HCT116 (cell line): Measurements from ENCODE around the gene CHST14. TPM values are rescaled to one million over a fixed set of nuclear protein-coding genes. Genes with fewer than 3 reads are reported as not detected.

Experiments
- ATAC-seq: fragments of 200-7000 bp; cut with Tn5 transposase; 2 replicates; pipeline ENCODE4 v1.9.1; 2020; ENCODE audit warnings: mild to moderate bottlenecking, moderate library complexity
- BruUV-seq: library from RNA; stranded (reverse); fragments of 400-500 nt; replicated peaks from 2 replicates; lab custom pipeline; 2021; lab: Mats Ljungman, UMichigan
- CTCF ChIA-PET: fragments of 300-600 bp; sonication (Branson Sonifier 250); formaldehyde crosslinking; loops from one replicate; lab custom pipeline; 2021; ENCODE audit warnings: antibody characterized with exemption; lab: Charles Lee
- POLR2A ChIA-PET: fragments of 300-600, 350-600 bp; sonication (Branson Sonifier 250); formaldehyde crosslinking; loops from one replicate; lab custom pipeline; 2021; ENCODE audit warnings: antibody characterized with exemption; lab: Charles Lee
- RAD21 ChIA-PET, 2 experiments: fragments of 300-600 bp; sonication (Branson Sonifier 250); formaldehyde crosslinking; loops; one replicate each; lab custom pipeline; 2023; ENCODE audit warnings: low total read pairs in 2 of 2; ENCODE audit not compliant: uncharacterized antibody in 2 of 2, unreplicated experiment in 2 of 2, low non-redundant PET in 1 of 2; lab: Charles Lee
- DNase-seq: peaks from one replicate; pipeline ENCODE4 v3.0.0-alpha.2; 2010; ENCODE audit warnings: low read depth, low spot score
- H2AFZ ChIP-seq: fragments of 200-600 bp; shearing (Covaris generic), sonication (generic); 2 replicates; pipeline ENCODE4 v1.6.1; 2017; ENCODE audit warnings: low read depth, mixed run types, mixed read lengths, antibody characterized with exemption, low read length; ENCODE audit not compliant: poor library complexity, severe bottlenecking
- H3K27ac ChIP-seq: 2 replicates; pipeline ENCODE4 v1.5.1; 2012; ENCODE audit warnings: low read depth, low read length
- H3K27me3 ChIP-seq: fragments of 200-600 bp; sonication (generic); 2 replicates; pipeline ENCODE4 v1.6.1; 2016; ENCODE audit warnings: mixed run types, low read length, mixed read lengths; ENCODE audit not compliant: insufficient read depth
- H3K36me3 ChIP-seq, 2 experiments: fragments of 200-500 bp in 1 of 2; fragments of 200-600 bp in 1 of 2; sonication (Bioruptor generic) in 1 of 2; sonication (generic) in 1 of 2; 2 replicates each; pipeline versions ENCODE4 v1.5.1 to v1.6.1; 2014 to 2016; ENCODE audit warnings: low read length in 2 of 2, inconsistent platforms in 1 of 2, mixed read lengths in 1 of 2, mixed run types in 1 of 2; ENCODE audit not compliant: insufficient read depth in 2 of 2, control insufficient read depth in 1 of 2
- H3K4me1 ChIP-seq, 2 experiments: fragments of 200-600 bp in 1 of 2; sonication (generic) in 1 of 2; 2 replicates each; pipeline versions ENCODE4 v1.5.1 to v1.6.1; 2012 to 2017; ENCODE audit warnings: low read length in 2 of 2, inconsistent platforms in 1 of 2, mild to moderate bottlenecking in 1 of 2, mixed read lengths in 1 of 2, mixed run types in 1 of 2, moderate library complexity in 1 of 2; ENCODE audit not compliant: insufficient read depth in 2 of 2, control insufficient read depth in 1 of 2
- H3K4me2 ChIP-seq: fragments of 200-600 bp; sonication (generic); 2 replicates; pipeline ENCODE4 v1.6.1; 2017; ENCODE audit warnings: mixed run types, low read length, mixed read lengths
- H3K4me3 ChIP-seq, 2 experiments: fragments of 200-600 bp in 1 of 2; sonication (generic) in 1 of 2; replicated peaks in 1 of 2; 2 replicates each; pipeline ENCODE4 v1.5.1; 2011 to 2016; ENCODE audit warnings: low read length in 2 of 2, control low read depth in 1 of 2, low read depth in 1 of 2, mild to moderate bottlenecking in 1 of 2, mixed read lengths in 1 of 2, mixed run types in 1 of 2
- H3K79me2 ChIP-seq: fragments of 200-600 bp; sonication (generic); 2 replicates; pipeline ENCODE4 v1.6.1; 2017; ENCODE audit warnings: mild to moderate bottlenecking, mixed run types, low read length, moderate library complexity, mixed read lengths; ENCODE audit not compliant: insufficient read depth
- H3K9ac ChIP-seq: fragments of 200-600 bp; sonication (generic); 2 replicates; pipeline ENCODE4 v1.6.1; 2016; ENCODE audit warnings: low read length, mixed read lengths
- H3K9me2 ChIP-seq: fragments of 200-600 bp; sonication (generic), shearing (Covaris generic); 2 replicates; pipeline ENCODE4 v1.6.1; 2017; ENCODE audit warnings: mixed run types, mild to moderate bottlenecking, moderate library complexity; ENCODE audit not compliant: insufficient read depth
- H3K9me3 ChIP-seq, 2 experiments: fragments of 200-500 bp in 1 of 2; fragments of 200-600 bp in 1 of 2; sonication (Bioruptor generic) in 1 of 2; sonication (generic) in 1 of 2; 2 replicates each; pipeline ENCODE4 v1.6.1; 2014 to 2017; ENCODE audit warnings: low read length in 2 of 2, mixed read lengths in 2 of 2, inconsistent platforms in 1 of 2, low read depth in 1 of 2, mild to moderate bottlenecking in 1 of 2, mixed run types in 1 of 2, moderate library complexity in 1 of 2; ENCODE audit not compliant: control insufficient read depth in 1 of 2, insufficient read depth in 1 of 2
- H4K20me1 ChIP-seq: fragments of 200-600 bp; sonication (generic), shearing (Covaris generic); 2 replicates; pipeline ENCODE4 v1.6.1; 2017; ENCODE audit warnings: mixed run types, mild to moderate bottlenecking, moderate library complexity; ENCODE audit not compliant: insufficient read depth
- ATF3 ChIP-seq: IDR thresholded peaks from 2 replicates; pipeline ENCODE4 v1.6.1; 2012
- CBX3 ChIP-seq: IDR thresholded peaks from 2 replicates; pipeline ENCODE4 v1.6.1; 2012; ENCODE audit warnings: low read depth
- CEBPB ChIP-seq: IDR thresholded peaks from 2 replicates; pipeline ENCODE4 v1.6.1; 2012; ENCODE audit warnings: low read depth
- EGR1 ChIP-seq: IDR thresholded peaks from 2 replicates; pipeline ENCODE4 v1.6.1; 2012; ENCODE audit warnings: low read depth
- EZH2phosphoT487 ChIP-seq: fragments of 200-600 bp; IDR thresholded peaks from 2 replicates; pipeline ENCODE4 v1.6.1; 2018; ENCODE audit warnings: antibody characterized with exemption, borderline replicate concordance
- FOSL1 ChIP-seq: IDR thresholded peaks from 2 replicates; pipeline ENCODE4 v1.6.1; 2012; ENCODE audit warnings: low read depth
- JUND ChIP-seq: IDR thresholded peaks from 2 replicates; pipeline ENCODE4 v1.6.1; 2012
- MAX ChIP-seq: IDR thresholded peaks from 2 replicates; pipeline ENCODE4 v1.6.1; 2012
- POLR2A ChIP-seq: IDR thresholded peaks from 2 replicates; pipeline ENCODE4 v1.7.0; 2011; ENCODE audit warnings: borderline replicate concordance; ENCODE audit not compliant: insufficient read depth, insufficient read length; ENCODE audit errors: extremely low read depth
- RAD21 ChIP-seq: IDR thresholded peaks from 2 replicates; pipeline ENCODE4 v1.6.1; 2012; ENCODE audit warnings: low read depth, mild to moderate bottlenecking
- SIN3A ChIP-seq: IDR thresholded peaks from 2 replicates; pipeline ENCODE4 v1.6.1; 2012; ENCODE audit warnings: low read depth
- SP1 ChIP-seq: IDR thresholded peaks from 2 replicates; pipeline ENCODE4 v1.6.1; 2012; ENCODE audit warnings: low read depth
- TCF7L2 ChIP-seq: IDR thresholded peaks from 2 replicates; pipeline ENCODE4 v1.7.0; 2011; ENCODE audit warnings: borderline replicate concordance, inconsistent platforms; ENCODE audit not compliant: insufficient read depth, insufficient read length; ENCODE audit errors: extremely low read depth
- ZFX ChIP-seq: fragments of 450-650 bp; IDR thresholded peaks from 2 replicates; pipeline ENCODE4 v1.6.1; 2017
- ZNF274 ChIP-seq: fragments of 200-500 bp; sonication (Bioruptor generic); IDR thresholded peaks from 2 replicates; pipeline ENCODE4 v1.6.1; 2014; ENCODE audit warnings: mild to moderate bottlenecking, low read depth, low read length, inconsistent platforms
- intact Hi-C: fragments of 100-400 bp; cut with micrococcal nuclease; formaldehyde crosslinking; loops from 2 replicates; pipeline ENCODE4 v1.10.0; 2022
- total RNA-seq: library from RNA; stranded (reverse); gene quantifications from one replicate; pipeline ENCODE4 v1.2.1, GENCODE V29; 2021; ENCODE audit not compliant: unreplicated experiment
- TF ChIP-seq, protein P1 (sequence below): IDR thresholded peaks from 2 replicates; pipeline ENCODE4 v1.6.1; 2012; ENCODE audit warnings: low read depth

Gene CHST14
- total RNA-seq, 1 experiment from 2014 or later, result 12.7 TPM

DNA sequence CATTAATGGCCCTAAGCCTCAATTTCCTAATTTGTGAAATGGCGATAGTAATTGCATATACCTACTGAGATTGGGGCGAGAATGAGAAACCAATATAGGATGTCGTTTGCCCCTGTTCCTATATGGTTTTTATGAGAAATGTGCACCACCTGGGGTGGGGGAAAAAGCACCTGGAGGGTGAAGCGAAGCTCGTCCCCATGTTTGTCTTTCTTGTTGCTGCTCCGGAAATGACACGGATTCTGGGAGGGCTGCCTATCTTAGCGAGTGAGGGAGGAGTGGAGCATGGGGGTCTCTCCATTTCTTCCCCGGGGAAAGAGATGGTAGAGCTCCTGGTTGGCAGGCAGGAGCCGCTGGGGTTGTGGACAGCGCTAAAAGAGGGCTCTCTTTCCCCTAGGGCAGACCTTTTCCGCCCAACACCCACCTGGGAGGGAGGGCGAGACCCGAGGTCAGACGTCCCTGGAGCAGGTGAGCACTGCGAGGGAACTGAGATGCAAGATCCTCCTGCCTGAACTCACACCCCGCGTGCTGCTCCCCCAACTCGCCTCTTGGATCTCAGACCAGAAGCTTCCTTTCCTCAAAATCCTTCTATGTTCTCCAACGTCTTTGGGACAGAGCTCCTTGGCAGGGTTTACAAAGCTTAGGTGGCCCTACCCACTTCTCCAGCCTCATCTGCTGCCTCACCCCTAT, 35.6 kb upstream of the CHST14 start (continued):
- TF ChIP-seq CEBPB (no peak), EGR1 (no peak), FOSL1 (no peak)
- TF ChIP-seq, protein P1, sequence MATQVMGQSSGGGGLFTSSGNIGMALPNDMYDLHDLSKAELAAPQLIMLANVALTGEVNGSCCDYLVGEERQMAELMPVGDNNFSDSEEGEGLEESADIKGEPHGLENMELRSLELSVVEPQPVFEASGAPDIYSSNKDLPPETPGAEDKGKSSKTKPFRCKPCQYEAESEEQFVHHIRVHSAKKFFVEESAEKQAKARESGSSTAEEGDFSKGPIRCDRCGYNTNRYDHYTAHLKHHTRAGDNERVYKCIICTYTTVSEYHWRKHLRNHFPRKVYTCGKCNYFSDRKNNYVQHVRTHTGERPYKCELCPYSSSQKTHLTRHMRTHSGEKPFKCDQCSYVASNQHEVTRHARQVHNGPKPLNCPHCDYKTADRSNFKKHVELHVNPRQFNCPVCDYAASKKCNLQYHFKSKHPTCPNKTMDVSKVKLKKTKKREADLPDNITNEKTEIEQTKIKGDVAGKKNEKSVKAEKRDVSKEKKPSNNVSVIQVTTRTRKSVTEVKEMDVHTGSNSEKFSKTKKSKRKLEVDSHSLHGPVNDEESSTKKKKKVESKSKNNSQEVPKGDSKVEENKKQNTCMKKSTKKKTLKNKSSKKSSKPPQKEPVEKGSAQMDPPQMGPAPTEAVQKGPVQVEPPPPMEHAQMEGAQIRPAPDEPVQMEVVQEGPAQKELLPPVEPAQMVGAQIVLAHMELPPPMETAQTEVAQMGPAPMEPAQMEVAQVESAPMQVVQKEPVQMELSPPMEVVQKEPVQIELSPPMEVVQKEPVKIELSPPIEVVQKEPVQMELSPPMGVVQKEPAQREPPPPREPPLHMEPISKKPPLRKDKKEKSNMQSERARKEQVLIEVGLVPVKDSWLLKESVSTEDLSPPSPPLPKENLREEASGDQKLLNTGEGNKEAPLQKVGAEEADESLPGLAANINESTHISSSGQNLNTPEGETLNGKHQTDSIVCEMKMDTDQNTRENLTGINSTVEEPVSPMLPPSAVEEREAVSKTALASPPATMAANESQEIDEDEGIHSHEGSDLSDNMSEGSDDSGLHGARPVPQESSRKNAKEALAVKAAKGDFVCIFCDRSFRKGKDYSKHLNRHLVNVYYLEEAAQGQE, result no peak

GRCh38 chr15:40435710-40436089, 35.1 kb upstream of the CHST14 start:
- BruUV-seq, result no TSS peak
- Histone ChIP-seq H3K4me2 (no peak overlapping the region), H2AFZ (no peak overlapping the region), H3K4me1 (peaks cover 7 to 17% of the 10 kb centered on the region in 2 experiments; a peak in 3 of 4 replicates), H3K27me3 (no peaks in the 10 kb centered on the region), H3K27ac (no peak overlapping the region), H3K4me3 (no peak overlapping the region), H3K79me2 (no peaks in the 10 kb centered on the region), H3K9me3 (no peaks in the 10 kb centered on the region), H3K9me2 (no peaks in the 10 kb centered on the region), H4K20me1 (no peaks in the 10 kb centered on the region), H3K9ac (no peak overlapping the region), H3K36me3 (no peaks in the 10 kb centered on the region)
- no peak for TF ChIP-seq RAD21
- no peak for TF ChIP-seq POLR2A
- TF ChIP-seq CBX3, result no peak
- TF ChIP-seq, protein P1, result no peak
- no peak for TF ChIP-seq EGR1
- no peak for TF ChIP-seq SP1
- no peak for TF ChIP-seq ZFX
- no peak for TF ChIP-seq TCF7L2
- TF ChIP-seq ATF3, result no peak
- no peak for TF ChIP-seq FOSL1
- no peak for TF ChIP-seq ZNF274
- no peak for TF ChIP-seq SIN3A
- no peak for TF ChIP-seq JUND
- no peak for TF ChIP-seq EZH2phosphoT487
- no peak for TF ChIP-seq MAX
- RAD21 ChIA-PET, result no interaction called here
- DNase-seq (no peak), ATAC-seq (no peak)
- intact Hi-C loops, result no loop called here
- CTCF ChIA-PET, result no interaction called here
- POLR2A ChIA-PET, result no interaction called here
